ENCODE measurements around the gene NEK6.

GRCh38 chr9:124296796-124297550 is 39.2 kb downstream of the NEK6 start:
- TF ChIP-seq, protein P1, sequence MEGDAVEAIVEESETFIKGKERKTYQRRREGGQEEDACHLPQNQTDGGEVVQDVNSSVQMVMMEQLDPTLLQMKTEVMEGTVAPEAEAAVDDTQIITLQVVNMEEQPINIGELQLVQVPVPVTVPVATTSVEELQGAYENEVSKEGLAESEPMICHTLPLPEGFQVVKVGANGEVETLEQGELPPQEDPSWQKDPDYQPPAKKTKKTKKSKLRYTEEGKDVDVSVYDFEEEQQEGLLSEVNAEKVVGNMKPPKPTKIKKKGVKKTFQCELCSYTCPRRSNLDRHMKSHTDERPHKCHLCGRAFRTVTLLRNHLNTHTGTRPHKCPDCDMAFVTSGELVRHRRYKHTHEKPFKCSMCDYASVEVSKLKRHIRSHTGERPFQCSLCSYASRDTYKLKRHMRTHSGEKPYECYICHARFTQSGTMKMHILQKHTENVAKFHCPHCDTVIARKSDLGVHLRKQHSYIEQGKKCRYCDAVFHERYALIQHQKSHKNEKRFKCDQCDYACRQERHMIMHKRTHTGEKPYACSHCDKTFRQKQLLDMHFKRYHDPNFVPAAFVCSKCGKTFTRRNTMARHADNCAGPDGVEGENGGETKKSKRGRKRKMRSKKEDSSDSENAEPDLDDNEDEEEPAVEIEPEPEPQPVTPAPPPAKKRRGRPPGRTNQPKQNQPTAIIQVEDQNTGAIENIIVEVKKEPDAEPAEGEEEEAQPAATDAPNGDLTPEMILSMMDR (IDR thresholded peaks at IDR 0.05; ENCODE audit: control extremely low read depth in 1 of 3, insufficient read depth in 1 of 3, low read depth in 1 of 3, low read length in 3 of 3) = no peak
- TF ChIP-seq SAP30 (IDR thresholded peaks at IDR 0.05; ENCODE audit: insufficient read depth, insufficient replicate concordance, low read length) = no peak

Data from H1 (cell line).